HG02763 (cell line): Measurements from ENCODE around the gene LSAMP.
"Not testable (repeated sequence)": the region's sequence is repeated elsewhere in the genome, so short reads cannot be mapped to it uniquely, and the experiment has no call there.

Source experiments
- ATAC-seq: cut with Tn5 transposase; IDR thresholded peaks from one replicate; pipeline ENCODE4 v1.9.1; 2021; ENCODE audit warnings: mild to moderate bottlenecking, moderate library complexity; ENCODE audit not compliant: unreplicated experiment

The LSAMP gene

DNA sequence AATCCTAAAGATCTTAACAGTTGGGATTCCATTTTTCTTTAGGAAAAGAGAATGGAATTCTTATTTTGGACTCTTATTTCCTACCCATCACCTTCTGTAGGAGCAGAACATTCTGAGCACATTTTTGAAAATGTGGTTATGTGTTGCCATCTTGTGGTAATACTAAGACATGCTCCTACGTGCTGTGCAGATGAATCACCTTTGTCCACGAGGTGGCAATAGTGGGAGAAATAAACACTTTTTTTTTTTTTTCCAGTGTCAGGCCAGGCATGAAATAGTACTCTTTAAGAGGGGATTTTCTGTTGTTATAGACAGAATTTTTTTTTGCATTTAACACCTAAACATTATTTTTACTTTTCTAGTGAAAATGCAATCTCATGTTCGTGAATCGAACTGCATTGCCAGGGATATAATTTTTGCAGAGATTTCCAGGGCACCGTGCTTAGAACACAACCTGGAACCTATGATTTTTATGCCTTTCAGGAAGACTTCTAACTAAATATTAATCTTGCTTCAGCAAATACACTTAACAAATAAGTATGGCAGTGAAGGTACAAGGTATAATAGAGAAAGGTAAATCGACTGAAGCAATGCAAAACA, 625.4 kb downstream of the LSAMP start:
- ATAC-seq = peak; percentile 91

DNA sequence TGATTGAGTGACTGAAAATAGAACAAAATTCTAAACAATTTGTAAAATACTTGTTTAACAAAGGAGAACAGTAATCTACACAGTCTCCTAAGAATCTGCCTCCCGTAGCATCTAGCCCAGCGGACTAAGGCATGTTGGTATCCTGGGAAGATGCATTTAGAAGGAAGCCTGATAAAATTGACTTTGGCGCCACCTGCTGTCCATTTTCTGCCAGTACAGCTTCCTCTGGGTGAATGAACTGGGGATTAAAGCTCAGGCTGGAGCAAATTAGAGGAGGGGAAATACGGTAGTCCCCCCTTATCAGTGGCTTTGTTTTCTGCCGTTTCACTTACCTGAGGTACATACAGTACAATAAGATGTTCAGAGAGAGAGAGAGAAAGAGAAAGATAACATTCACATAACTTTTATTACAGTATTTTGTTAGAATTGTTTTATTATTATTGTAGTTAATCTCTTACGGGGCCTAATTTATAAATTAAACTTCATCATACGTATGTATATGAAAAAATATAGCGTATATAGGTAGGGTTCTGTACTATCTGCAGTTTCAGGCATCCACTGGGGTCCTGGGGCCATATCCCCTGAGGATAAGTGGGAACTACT, 630.4 kb downstream of the LSAMP start:
- no peak for ATAC-seq

DNA sequence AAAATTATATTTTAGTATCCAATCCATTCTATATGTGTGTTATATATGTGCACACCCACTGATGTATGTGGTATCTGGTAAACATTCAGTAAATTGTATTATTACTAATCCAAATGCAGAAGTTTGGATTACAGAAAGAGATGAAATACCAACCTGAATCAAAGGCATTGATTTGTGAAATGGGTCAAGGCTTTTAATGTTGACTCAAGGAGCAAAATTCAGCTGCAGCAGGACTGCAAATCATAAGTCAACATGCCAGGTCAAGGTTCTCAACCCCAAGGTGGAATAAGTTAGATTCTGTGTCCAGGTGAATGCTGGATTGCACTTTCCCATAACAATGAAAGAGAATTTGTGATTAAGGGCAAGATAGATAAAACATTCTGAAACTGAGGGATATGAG, 631.3 kb downstream of the LSAMP start:
- ATAC-seq = no peak

GRCh38 chr3:115808816-115809215, 636.5 kb downstream of the LSAMP start:
- ATAC-seq = no peak

DNA sequence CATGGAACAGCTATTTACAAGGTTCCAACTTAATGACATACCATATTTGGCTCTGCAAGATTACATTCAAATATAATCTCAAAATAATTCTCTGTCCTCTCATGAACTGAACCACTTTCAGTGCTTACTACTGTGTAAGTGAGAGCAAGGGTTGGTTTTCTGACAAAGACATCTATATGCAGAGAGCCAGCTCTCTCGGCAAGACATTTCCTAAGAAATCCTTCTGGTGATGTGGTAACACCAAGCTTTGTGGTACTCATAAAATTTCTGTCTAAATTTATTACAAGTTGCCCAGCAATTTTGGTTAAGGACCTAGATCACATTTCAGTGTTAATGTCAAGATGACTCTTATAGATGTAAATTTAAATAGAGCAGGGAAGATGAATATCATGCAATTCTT, 637.0 kb downstream of the LSAMP start:
- ATAC-seq = no peak

DNA sequence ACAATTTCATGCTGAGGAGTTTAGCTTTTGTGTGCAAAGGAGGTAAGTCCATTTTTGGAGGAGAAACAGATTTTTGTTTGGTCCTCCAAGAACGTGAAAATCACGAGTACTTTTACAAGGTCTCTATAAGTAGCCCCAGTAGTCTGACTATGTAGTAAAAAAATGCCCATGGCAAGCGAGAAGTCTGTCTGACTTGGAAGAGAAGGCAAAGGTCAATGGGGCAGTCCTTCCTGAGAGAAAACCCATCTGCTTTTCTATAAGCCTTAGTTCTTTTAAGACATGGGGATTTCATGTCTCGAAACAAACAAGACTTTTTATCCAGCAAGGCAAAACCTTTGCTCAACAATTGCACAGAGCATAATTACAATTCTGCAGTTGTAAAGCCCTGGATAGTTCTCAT, 638.8 kb downstream of the LSAMP start:
- ATAC-seq = no peak

DNA sequence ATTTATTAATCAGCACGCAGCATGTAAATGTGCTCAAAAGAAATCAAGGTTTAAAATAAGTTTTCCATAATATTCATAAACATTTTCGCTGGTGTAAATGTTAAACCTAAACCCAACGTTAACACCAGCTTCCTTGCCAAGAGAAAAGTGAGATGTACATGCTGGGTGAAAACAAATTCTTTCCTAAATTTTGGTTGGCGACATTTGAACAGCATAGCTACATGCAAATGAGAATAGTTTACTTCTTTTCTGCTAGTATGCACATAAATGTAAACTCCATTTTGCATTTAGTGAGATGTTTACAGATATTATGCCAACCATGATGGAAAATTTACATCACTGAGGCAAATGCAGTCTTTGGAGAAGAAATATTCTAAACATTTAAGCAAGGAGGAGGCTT, 639.8 kb downstream of the LSAMP start:
- no peak for ATAC-seq

DNA sequence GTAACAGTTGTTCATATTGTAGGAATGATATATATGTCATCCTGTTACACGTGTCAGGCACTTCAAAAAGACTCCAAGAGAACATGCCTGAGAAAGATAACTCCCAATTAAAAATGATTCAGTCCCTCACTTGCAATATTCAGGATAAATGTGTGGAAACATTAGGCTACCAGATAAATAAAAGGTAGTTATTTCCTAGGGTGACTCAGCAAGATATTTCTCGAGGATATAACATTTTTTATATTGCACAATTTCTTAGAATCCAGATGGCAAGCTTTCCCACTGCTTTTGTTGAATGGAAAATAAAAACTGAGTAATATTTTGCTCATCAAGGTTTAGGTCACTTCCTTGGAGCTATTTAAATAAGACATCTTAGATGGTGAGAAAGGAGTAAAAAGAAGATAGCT, 640.6 kb downstream of the LSAMP start:
- ATAC-seq = no peak

GRCh38 chr3:115804200-115804599, 641.1 kb downstream of the LSAMP start:
- ATAC-seq = no peak

DNA sequence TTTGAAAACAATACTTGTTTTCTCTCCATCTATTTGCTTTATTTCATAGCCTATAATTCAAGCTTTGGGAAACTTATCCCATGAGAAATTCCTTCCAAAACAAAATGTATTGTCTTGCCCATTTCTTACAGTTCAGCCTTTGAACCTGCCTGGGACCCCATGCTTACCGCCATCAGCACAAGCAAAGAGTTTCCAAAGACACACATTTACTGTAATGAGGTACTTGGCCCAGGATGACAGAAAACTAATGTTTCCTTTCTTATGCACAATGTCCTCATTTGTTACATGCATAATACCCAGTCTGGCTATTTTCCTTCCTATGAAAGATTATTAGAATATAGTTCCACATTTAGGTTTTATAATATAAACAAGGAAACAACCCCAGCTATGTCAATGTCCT, 641.6 kb downstream of the LSAMP start:
- ATAC-seq = no peak

GRCh38 chr3:115800489-115801075, 644.7 kb downstream of the LSAMP start:
- no peak for ATAC-seq

DNA sequence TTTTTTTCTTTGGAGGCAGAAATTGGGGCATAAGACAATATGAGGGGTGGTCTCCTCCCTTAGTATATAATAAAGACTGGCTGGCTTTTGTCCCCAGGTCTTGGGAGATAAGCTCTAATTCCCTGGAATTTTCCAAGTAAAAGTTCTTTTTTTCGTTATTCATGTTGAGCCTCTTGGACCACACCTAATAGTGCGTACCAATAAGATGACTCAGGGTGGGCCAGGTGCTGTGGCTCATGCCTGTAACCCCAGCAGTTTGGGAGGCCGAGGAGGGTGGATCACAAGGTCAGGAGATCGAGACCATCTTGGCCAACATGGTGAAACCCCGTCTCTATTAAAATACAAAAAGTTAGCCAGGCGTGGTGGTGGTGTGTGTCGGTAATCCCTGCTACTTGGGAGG, 645.2 kb downstream of the LSAMP start:
- not testable (repeated sequence) for ATAC-seq

DNA sequence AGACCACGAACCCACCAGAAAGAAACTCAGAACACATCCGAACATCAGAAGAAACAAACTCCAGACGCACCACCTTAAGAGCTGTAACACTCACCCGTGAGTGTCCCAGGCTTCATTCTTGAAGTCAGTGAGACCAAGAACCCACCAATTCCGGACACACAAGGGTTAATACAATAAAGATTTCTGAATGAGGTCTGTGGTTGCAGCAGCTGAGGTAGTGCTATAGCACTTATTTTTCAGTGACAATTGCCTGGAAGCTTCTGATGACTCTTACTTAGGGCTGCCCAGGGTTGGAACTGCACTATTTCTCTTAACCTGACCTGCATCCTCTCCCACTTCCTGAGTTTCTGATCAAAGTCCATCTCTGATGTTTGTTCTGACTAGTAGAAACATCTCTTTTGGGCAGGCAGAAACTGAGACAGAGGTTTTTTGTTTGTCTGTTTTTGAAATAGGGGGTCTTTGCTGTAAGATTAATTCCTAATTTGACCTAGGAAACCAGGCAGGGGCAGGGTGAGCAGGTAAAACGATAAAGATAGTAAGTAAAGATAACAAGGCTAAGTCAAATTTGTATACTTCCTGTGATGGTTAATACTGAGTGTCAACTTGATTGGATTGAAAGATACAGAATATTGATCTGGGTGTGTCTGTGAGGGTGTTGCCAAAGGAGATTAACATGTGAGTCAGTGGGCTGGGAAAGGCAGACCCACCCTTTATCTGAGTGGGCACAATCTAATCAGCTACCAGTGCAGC, 652.9 kb downstream of the LSAMP start:
- peak; percentile 67 for ATAC-seq

- ATAC-seq = not testable (repeated sequence)
Measured at GRCh38 chr3:115791271-115792153, 653.8 kb downstream of the LSAMP start.

- peak; percentile 63 for ATAC-seq
Measured at GRCh38 chr3:115790759-115791158, 654.5 kb downstream of the LSAMP start.

- no peak for ATAC-seq
Measured at GRCh38 chr3:115789481-115789880, 655.8 kb downstream of the LSAMP start.

- ATAC-seq = no peak
Measured at GRCh38 chr3:115788921-115789470, 656.3 kb downstream of the LSAMP start.

- ATAC-seq = no peak
Measured at GRCh38 chr3:115787818-115788217, 657.5 kb downstream of the LSAMP start.

GRCh38 chr3:115785782-115786181, 659.5 kb downstream of the LSAMP start:
- ATAC-seq = no peak

- ATAC-seq = no peak
Measured at GRCh38 chr3:115784739-115785536, 660.3 kb downstream of the LSAMP start.
